ENCODE data around the gene FANK1. TPM values are rescaled to one million over a fixed set of nuclear protein-coding genes. Genes with fewer than 3 reads are reported as not detected.
"Not testable (repeated sequence)": the region's sequence is repeated elsewhere in the genome, so short reads cannot be mapped to it uniquely, and the experiment has no call there.

FANK1 gene
- total RNA-seq, 1 experiment from 2014 or later: 0.18 TPM

DNA sequence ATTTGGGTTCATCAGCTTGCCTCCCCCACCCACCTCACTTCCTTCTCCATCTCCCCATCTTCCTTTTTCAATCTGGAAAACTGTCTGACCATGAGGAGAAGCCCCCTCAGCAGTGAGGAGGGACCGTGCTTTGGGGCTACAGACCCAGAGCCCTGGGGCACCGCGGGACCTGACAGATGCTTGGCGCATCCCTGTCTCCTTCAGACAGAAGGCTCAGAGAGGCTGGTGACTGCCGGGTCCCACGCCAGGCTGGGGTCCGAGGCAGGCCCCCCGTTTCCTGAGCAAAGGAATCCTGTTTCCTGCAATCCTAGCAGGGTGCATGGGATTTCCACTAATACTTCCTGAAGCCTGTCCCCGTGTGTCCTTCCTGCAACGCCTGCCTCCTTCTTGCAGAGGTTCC is 147.0 kb downstream of the FANK1 start:
- no peaks in the 10 kb centered on the region; the same call in 1 of the 2 replicates for H3K9me3 ChIP-seq (replicated peaks)
- H3K27ac ChIP-seq: no peak overlapping the region
- H3K4me1 ChIP-seq (replicated peaks): no peaks in the 10 kb centered on the region
- no peaks in the 10 kb centered on the region for H3K36me3 ChIP-seq
- DNase-seq (ENCODE audit: low read depth in 1 of 2, low spot score in 2 of 2): no peak
- H3K27me3 ChIP-seq (replicated peaks): no peaks in the 10 kb centered on the region
- H3K4me3 ChIP-seq: no peak overlapping the region

DNA sequence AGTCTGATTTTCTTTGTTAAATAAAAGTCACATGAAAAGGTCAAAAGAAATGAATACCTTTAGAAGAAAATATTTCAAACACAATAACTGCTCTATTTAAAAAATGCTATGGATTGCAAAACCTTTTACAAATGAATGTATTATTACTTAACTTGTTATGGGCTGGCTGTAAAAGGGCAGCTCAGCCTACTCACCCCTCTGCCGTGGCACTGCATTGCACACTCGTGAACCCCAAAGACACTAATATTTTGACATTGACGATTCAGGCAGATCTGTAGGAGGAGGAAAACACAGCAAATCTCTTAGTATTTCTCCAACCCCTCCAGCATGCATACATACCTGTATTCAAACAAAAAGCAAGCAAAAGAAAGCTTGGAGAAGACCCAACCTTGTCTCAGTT is 149.5 kb downstream of the FANK1 start:
- Histone ChIP-seq H3K4me3 (no peak overlapping the region), H3K27ac (no peak overlapping the region), H3K4me1 (replicated peaks) (no peaks in the 10 kb centered on the region), H3K36me3 (no peaks in the 10 kb centered on the region), H3K27me3 (replicated peaks) (no peaks in the 10 kb centered on the region), H3K9me3 (replicated peaks) (no peaks in the 10 kb centered on the region)
- DNase-seq (ENCODE audit: low read depth in 1 of 2, low spot score in 2 of 2): no peak

DNA sequence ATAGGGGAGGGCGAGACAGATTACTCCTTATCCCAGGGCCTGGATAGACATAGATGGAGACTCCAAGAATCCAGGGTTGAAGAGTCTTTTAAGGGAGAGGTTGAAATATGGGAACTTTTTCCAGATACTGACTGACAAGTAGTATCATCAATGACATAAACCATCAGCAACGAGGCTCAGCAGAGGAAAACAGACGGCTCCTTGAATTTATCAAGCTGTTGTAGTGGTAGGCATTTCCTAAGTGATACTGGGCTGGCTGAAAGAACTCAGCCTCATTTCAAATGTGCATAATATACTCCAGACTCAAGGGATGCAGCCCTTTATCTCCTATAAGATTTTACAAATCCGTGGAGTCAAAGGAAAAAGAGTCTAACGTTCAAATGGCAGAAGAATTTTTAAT is 150.5 kb downstream of the FANK1 start:
- no peaks in the 10 kb centered on the region for H3K4me1 ChIP-seq (replicated peaks)
- no peaks in the 10 kb centered on the region for H3K36me3 ChIP-seq
- H3K4me3 ChIP-seq: no peak overlapping the region
- no peak overlapping the region for H3K27ac ChIP-seq
- H3K27me3 ChIP-seq (replicated peaks): no peaks in the 10 kb centered on the region
- no peak for DNase-seq (ENCODE audit: low read depth in 1 of 2, low spot score in 2 of 2)
- no peaks in the 10 kb centered on the region for H3K9me3 ChIP-seq (replicated peaks)

DNA sequence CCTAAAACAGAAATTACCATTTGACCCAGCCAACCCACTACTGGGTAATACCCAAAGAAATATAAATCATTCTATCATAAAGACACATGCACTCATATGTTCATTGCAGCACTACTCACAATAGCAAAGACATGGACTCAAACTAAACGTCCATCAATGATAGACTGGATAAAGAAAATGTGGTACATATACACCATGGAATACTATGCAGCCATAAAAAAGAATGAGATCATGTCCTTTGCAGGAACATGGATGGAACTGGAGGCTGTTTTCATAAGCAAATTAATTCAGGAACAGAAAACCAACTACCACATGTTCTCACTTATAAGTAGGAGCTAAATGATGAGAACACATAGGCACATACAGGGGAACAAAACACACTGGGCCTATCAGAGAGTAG is 151.4 kb downstream of the FANK1 start:
- not testable (repeated sequence) for DNase-seq (ENCODE audit: low read depth in 1 of 2, low spot score in 2 of 2); H3K27me3 ChIP-seq (replicated peaks); H3K4me3 ChIP-seq; H3K27ac ChIP-seq; H3K4me1 ChIP-seq (replicated peaks); H3K9me3 ChIP-seq (replicated peaks); H3K36me3 ChIP-seq

GRCh38 chr10:126049759-126050700 is 153.7 kb downstream of the FANK1 start:
- DNase-seq (ENCODE audit: low read depth in 1 of 2, low spot score in 2 of 2): no peak

DNA sequence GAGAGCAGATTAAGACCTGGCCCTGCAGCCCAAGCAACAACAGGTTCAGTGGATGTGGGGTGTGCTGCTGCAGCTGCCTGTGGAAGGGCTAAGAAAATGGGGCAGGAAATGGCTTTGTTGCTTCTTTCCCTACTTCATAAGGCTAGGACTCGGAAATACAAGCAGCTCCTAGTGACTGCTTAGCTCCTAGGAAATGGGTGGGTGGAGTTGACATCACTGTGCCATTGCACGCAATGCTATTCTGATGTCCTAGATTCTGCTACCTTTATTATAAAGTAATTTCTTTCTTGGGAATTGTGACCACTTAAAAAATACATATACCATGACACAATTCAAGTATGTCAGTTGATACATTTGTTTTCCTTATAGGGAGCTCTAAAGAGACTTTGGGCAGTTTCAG is 155.8 kb downstream of the FANK1 start:
- no peak for DNase-seq (ENCODE audit: low read depth in 1 of 2, low spot score in 2 of 2)
- Histone ChIP-seq H3K9me3 (replicated peaks) (no peaks in the 10 kb centered on the region), H3K36me3 (no peaks in the 10 kb centered on the region), H3K27ac (no peak overlapping the region), H3K27me3 (replicated peaks) (no peaks in the 10 kb centered on the region; the same call in 1 of the 2 replicates), H3K4me3 (no peak overlapping the region), H3K4me1 (replicated peaks) (no peaks in the 10 kb centered on the region)

More at GRCh38 chr10:126049759-126050700, 153.7 kb downstream of the FANK1 start:
- Histone ChIP-seq H3K36me3 (no peaks in the 10 kb centered on the region), H3K4me3 (no peak overlapping the region), H3K27ac (no peak overlapping the region), H3K4me1 (replicated peaks) (no peaks in the 10 kb centered on the region), H3K27me3 (replicated peaks) (no peaks in the 10 kb centered on the region), H3K9me3 (replicated peaks) (no peaks in the 10 kb centered on the region)

DNA sequence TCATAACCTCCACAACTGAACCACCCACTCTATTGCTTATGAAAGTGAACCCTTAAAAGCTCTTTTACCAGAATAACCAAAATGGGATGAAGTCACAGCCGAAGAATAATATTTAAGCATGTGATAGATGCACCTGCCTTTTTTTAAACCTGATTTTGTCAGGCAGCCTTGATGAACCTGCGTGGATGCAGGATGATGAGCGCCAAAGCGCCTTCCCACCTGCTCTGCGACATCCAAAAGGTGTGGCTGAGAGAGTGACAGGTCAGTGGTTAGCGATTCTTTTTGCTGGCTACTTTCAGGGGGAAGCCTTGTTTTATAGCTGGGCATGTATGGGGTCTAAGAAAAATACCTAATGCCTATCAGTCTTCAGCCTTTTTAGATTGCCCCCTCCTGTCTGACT is 157.8 kb downstream of the FANK1 start:
- H3K27ac ChIP-seq: no peak overlapping the region
- no peak overlapping the region for H3K4me3 ChIP-seq
- peaks cover 10% of the 10 kb centered on the region for H3K4me1 ChIP-seq (replicated peaks)
- H3K27me3 ChIP-seq (replicated peaks): no peaks in the 10 kb centered on the region; the same call in 1 of the 2 replicates
- no peaks in the 10 kb centered on the region for H3K9me3 ChIP-seq (replicated peaks)
- no peak for DNase-seq (ENCODE audit: low read depth in 1 of 2, low spot score in 2 of 2)
- no peaks in the 10 kb centered on the region for H3K36me3 ChIP-seq

GRCh38 chr10:126057494-126057893 is 161.1 kb downstream of the FANK1 start:
- Histone ChIP-seq H3K27ac (no peak overlapping the region), H3K36me3 (no peaks in the 10 kb centered on the region), H3K4me1 (replicated peaks) (peaks cover 41% of the 10 kb centered on the region), H3K4me3 (no peak overlapping the region), H3K27me3 (replicated peaks) (no peaks in the 10 kb centered on the region; the same call in 1 of the 2 replicates), H3K9me3 (replicated peaks) (no peaks in the 10 kb centered on the region)
- DNase-seq (ENCODE audit: low read depth in 1 of 2, low spot score in 2 of 2): no peak

DNA sequence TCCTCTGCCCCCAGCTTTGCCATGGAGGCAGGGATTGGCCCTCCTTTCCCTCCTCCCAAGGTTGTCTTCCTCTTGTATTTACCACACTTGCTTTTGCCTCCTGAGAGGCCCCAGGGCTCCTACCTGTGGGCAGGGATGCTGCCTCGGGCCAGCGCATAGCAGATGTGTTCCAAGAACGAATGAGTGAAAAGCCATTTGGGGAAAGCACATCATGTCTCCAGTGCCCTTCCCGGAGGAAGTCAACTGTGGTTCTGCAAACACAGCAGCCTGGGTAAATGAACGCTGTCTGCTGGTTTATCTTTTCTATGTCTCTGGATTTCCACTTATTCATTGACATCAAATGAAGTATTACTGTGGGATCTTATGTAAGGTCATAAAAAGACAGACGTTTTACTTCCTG is 161.7 kb downstream of the FANK1 start:
- Histone ChIP-seq H3K36me3 (no peaks in the 10 kb centered on the region), H3K27ac (no peak overlapping the region), H3K4me3 (no peak overlapping the region), H3K27me3 (replicated peaks) (no peaks in the 10 kb centered on the region; the same call in 1 of the 2 replicates), H3K4me1 (replicated peaks) (peaks cover 47% of the 10 kb centered on the region), H3K9me3 (replicated peaks) (no peaks in the 10 kb centered on the region)
- no peak for DNase-seq (ENCODE audit: low read depth in 1 of 2, low spot score in 2 of 2)

- Histone ChIP-seq H3K36me3 (no peaks in the 10 kb centered on the region), H3K4me1 (replicated peaks) (peaks cover 51% of the 10 kb centered on the region), H3K9me3 (replicated peaks) (no peaks in the 10 kb centered on the region), H3K27me3 (replicated peaks) (no peaks in the 10 kb centered on the region; the same call in 1 of the 2 replicates), H3K4me3 (no peak overlapping the region), H3K27ac (no peak overlapping the region)
- no peak for DNase-seq (ENCODE audit: low read depth in 1 of 2, low spot score in 2 of 2)
Measured at GRCh38 chr10:126058507-126058906, 162.1 kb downstream of the FANK1 start.

Other genes starting within 250 kb of the FANK1 start
- gene TEX36, start 213.4 kb upstream of the FANK1 start, total RNA-seq (2014; rRNA removed; shearing (Covaris generic)): not detected in 2 replicates
- 25.5 and 32.8 TPM in 2 replicates for gene EDRF1, start 176.9 kb upstream of the FANK1 start, total RNA-seq (2014; rRNA removed; shearing (Covaris generic))
- not detected in 2 replicates for gene MMP21, start 120.7 kb upstream of the FANK1 start, total RNA-seq (2014; rRNA removed; shearing (Covaris generic))
- 93.6 and 136 TPM in 2 replicates for gene UROS, start 73.3 kb upstream of the FANK1 start, total RNA-seq (2014; rRNA removed; shearing (Covaris generic))
- gene BCCIP, start 73.0 kb upstream of the FANK1 start, total RNA-seq (2014; rRNA removed; shearing (Covaris generic)): 122 and 160 TPM in 2 replicates
- 31.0 and 51.8 TPM in 2 replicates for gene DHX32, start 15.3 kb upstream of the FANK1 start, total RNA-seq (2014; rRNA removed; shearing (Covaris generic))

Measured in SJSA1 (cell line).